ENCODE data around the gene CUZD1. TPM values are rescaled to one million over a fixed set of nuclear protein-coding genes. Genes with fewer than 3 reads are reported as not detected.

Gene CUZD1
- total RNA-seq, 1 donor, result 0.72 TPM

GRCh38 chr10:122821808-122822207 lies 23.8 kb downstream of the CUZD1 start:
- H3K4me3 ChIP-seq (ENCODE audit: low read depth, low read length), result no peak overlapping the region
- no peak for TF ChIP-seq CTCF (IDR thresholded peaks at IDR 0.05; ENCODE audit: insufficient read depth, low read length)
- DNase-seq (ENCODE audit: low read depth), result no peak

GRCh38 chr10:122815458-122815857 lies 30.2 kb downstream of the CUZD1 start:
- no peak for TF ChIP-seq CTCF (IDR thresholded peaks at IDR 0.05; ENCODE audit: insufficient read depth, low read length)
- DNase-seq (ENCODE audit: low read depth), result no peak
- H3K4me3 ChIP-seq (ENCODE audit: low read depth, low read length), result no peak overlapping the region

- DNase-seq (ENCODE audit: low read depth), result no peak
- TF ChIP-seq CTCF (IDR thresholded peaks at IDR 0.05; ENCODE audit: insufficient read depth, low read length), result no peak
Observed at GRCh38 chr10:122814493-122814892, 31.2 kb downstream of the CUZD1 start.

GRCh38 chr10:122812751-122813150 lies 32.9 kb downstream of the CUZD1 start:
- TF ChIP-seq CTCF (IDR thresholded peaks at IDR 0.05; ENCODE audit: insufficient read depth, low read length), result no peak
- no peak overlapping the region for H3K4me3 ChIP-seq (ENCODE audit: low read depth, low read length)
- no peak for DNase-seq (ENCODE audit: low read depth)

More at GRCh38 chr10:122814493-122814892, 31.2 kb downstream of the CUZD1 start:
- no peak overlapping the region for H3K4me3 ChIP-seq (ENCODE audit: low read depth, low read length)

GRCh38 chr10:122802282-122802681 lies 43.4 kb downstream of the CUZD1 start:
- DNase-seq (ENCODE audit: low read depth), result no peak
- TF ChIP-seq CTCF (IDR thresholded peaks at IDR 0.05; ENCODE audit: insufficient read depth, low read length), result no peak

GRCh38 chr10:122798704-122799231 lies 46.9 kb downstream of the CUZD1 start:
- H3K4me3 ChIP-seq (ENCODE audit: low read depth, low read length), result no peak overlapping the region
- DNase-seq (ENCODE audit: low read depth), result no peak
- TF ChIP-seq CTCF (IDR thresholded peaks at IDR 0.05; ENCODE audit: insufficient read depth, low read length), result no peak

More at GRCh38 chr10:122802282-122802681, 43.4 kb downstream of the CUZD1 start:
- H3K4me3 ChIP-seq (ENCODE audit: low read depth, low read length), result no peak overlapping the region

GRCh38 chr10:122796796-122797195 lies 48.9 kb downstream of the CUZD1 start:
- H3K4me3 ChIP-seq (ENCODE audit: low read depth, low read length), result no peak overlapping the region
- DNase-seq (ENCODE audit: low read depth), result no peak
- TF ChIP-seq CTCF (IDR thresholded peaks at IDR 0.05; ENCODE audit: insufficient read depth, low read length), result no peak

Measured in fibroblast of the aortic adventitia (primary cell).